Measurements from ENCODE around the gene C6orf163.

The C6orf163 gene

DNA sequence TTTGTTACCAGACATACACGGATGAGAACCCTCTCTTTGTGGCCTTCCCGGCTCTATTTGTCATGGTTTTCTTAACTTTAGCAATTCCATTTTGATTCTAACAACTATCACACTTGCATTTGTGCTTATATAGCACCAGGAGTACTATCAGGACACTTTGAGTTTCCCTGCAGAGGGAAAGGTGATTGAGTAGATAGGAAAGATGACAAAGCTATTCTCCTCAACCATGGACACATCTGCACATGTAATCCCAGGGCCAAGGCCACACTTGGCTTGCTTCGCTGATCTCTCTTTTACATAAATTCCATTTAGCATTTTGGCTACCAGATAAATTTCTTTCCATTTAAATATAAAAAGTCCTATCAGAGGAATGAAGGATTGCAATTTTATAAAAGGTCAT lies 39.8 kb downstream of the C6orf163 start:
- Histone ChIP-seq H3K36me3 (ENCODE audit: control insufficient read depth, insufficient read depth, low read length) (no peaks in the 10 kb centered on the region), H3K79me2 (no peaks in the 10 kb centered on the region), H3K9ac (no peak overlapping the region), H3K4me1 (no peaks in the 10 kb centered on the region), H3K27me3 (ENCODE audit: control insufficient read depth, insufficient read depth, low read length) (no peaks in the 10 kb centered on the region), H3K4me2 (ENCODE audit: low read length) (no peak overlapping the region), H2AFZ (no peak overlapping the region), H3K4me3 (ENCODE audit: low read depth, low read length) (no peak overlapping the region), H3K27ac (no peak overlapping the region), H3K9me3 (ENCODE audit: control insufficient read depth, low read length) (no peaks in the 10 kb centered on the region)
- no peak for TF ChIP-seq CTCF (IDR thresholded peaks at IDR 0.05)

DNA sequence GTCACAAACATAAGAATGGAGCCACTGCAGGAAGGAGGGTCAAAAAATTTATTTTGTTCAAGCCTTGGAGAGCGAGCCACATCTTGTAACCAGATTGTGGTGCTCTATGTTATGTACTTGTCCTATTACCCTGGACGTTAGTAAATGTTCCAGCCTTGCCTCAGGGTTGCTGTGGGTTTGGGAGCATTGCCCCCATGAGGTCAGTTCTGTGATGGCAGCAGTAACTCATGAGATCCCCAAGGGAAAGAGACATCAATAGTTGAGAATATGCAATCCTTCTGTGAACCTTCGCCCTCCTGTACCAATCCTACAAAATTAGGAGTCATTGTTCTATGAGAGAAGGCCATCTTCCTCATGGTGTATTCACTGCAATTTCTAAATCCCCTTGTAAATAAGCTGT lies 46.7 kb downstream of the C6orf163 start:
- H3K4me2 ChIP-seq (ENCODE audit: low read length) = no peak overlapping the region
- no peaks in the 10 kb centered on the region for H3K4me1 ChIP-seq
- H3K27ac ChIP-seq = no peak overlapping the region
- H3K4me3 ChIP-seq (ENCODE audit: low read depth, low read length) = no peak overlapping the region
- TF ChIP-seq CTCF (IDR thresholded peaks at IDR 0.05) = peak; percentile 16
- H3K79me2 ChIP-seq = no peaks in the 10 kb centered on the region
- H2AFZ ChIP-seq = no peak overlapping the region
- H3K36me3 ChIP-seq (ENCODE audit: control insufficient read depth, insufficient read depth, low read length) = no peaks in the 10 kb centered on the region
- no peaks in the 10 kb centered on the region for H3K9me3 ChIP-seq (ENCODE audit: control insufficient read depth, low read length)
- H3K27me3 ChIP-seq (ENCODE audit: control insufficient read depth, insufficient read depth, low read length) = no peaks in the 10 kb centered on the region
- no peak overlapping the region for H3K9ac ChIP-seq

GRCh38 chr6:87393026-87393622 lies 48.5 kb downstream of the C6orf163 start:
- no peaks in the 10 kb centered on the region for H3K4me1 ChIP-seq
- no peak overlapping the region for H3K4me2 ChIP-seq (ENCODE audit: low read length)
- H3K9ac ChIP-seq = no peak overlapping the region
- peak; percentile 78 for TF ChIP-seq CTCF (IDR thresholded peaks at IDR 0.05)
- H3K4me3 ChIP-seq (ENCODE audit: low read depth, low read length) = no peak overlapping the region
- H3K27me3 ChIP-seq (ENCODE audit: control insufficient read depth, insufficient read depth, low read length) = no peaks in the 10 kb centered on the region
- no peaks in the 10 kb centered on the region for H3K36me3 ChIP-seq (ENCODE audit: control insufficient read depth, insufficient read depth, low read length)
- no peak overlapping the region for H2AFZ ChIP-seq
- H3K9me3 ChIP-seq (ENCODE audit: control insufficient read depth, low read length) = no peaks in the 10 kb centered on the region
- H3K79me2 ChIP-seq = no peaks in the 10 kb centered on the region
- no peak overlapping the region for H3K27ac ChIP-seq

DNA sequence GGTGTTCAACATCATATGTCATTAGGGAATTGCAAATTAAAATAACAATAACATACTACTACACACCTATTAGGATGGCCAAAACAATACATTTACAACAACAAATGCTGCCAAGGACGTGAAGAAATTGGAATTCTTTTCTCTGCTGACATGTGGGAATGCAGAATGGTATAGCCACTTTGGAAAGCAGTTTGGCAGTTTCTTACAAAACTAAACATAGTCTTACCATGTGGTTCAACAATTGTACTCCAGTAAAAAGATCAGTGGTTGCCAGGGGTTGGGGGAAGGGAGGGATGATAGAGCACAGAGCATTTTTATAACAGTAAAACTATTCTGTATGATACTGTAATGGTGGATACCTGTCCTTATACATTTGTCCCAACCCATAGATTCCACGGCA lies 50.8 kb downstream of the C6orf163 start:
- Histone ChIP-seq H3K36me3 (ENCODE audit: control insufficient read depth, insufficient read depth, low read length) (no peaks in the 10 kb centered on the region), H3K4me3 (ENCODE audit: low read depth, low read length) (no peak overlapping the region), H3K4me1 (no peaks in the 10 kb centered on the region), H3K4me2 (ENCODE audit: low read length) (no peak overlapping the region), H3K9me3 (ENCODE audit: control insufficient read depth, low read length) (no peaks in the 10 kb centered on the region), H3K79me2 (no peaks in the 10 kb centered on the region), H3K27me3 (ENCODE audit: control insufficient read depth, insufficient read depth, low read length) (no peaks in the 10 kb centered on the region), H2AFZ (no peak overlapping the region), H3K9ac (no peak overlapping the region), H3K27ac (no peak overlapping the region)
- TF ChIP-seq CTCF (IDR thresholded peaks at IDR 0.05) = no peak

Measured in parathyroid adenoma (tissue), 2 donors.